ENCODE data around the gene SERP2. TPM values are rescaled to one million over a fixed set of nuclear protein-coding genes. Genes with fewer than 3 reads are reported as not detected.
A peak's percentile ranks its signal among the peaks of the same experiment; 100 is the strongest.

SERP2 gene
- total RNA-seq, 1 donor from 2014 or later: 14.0 TPM

GRCh38 chr13:44331912-44332851 is 41.4 kb upstream of the SERP2 start:
- H3K9me3 Mint-ChIP-seq: peaks cover 8% of the 10 kb centered on the region
- no peak for DNase-seq (ENCODE audit: low read depth, low spot score)
- H3K27ac Mint-ChIP-seq (ENCODE audit: unreplicated experiment): peak overlapping the region; percentile 68
- H3K4me1 Mint-ChIP-seq: peaks cover 11% of the 10 kb centered on the region
- no peaks in the 10 kb centered on the region for H3K36me3 Mint-ChIP-seq (ENCODE audit: low read depth)
- TF ChIP-seq CTCF (conservative IDR thresholded peaks at IDR 0.05): no peak
- no peaks in the 10 kb centered on the region for H3K27me3 Mint-ChIP-seq (ENCODE audit: low read depth)
- H3K4me3 Mint-ChIP-seq: no peak overlapping the region

GRCh38 chr13:44333950-44334655 is 39.5 kb upstream of the SERP2 start:
- H3K4me3 Mint-ChIP-seq: no peak overlapping the region
- H3K4me1 Mint-ChIP-seq: peaks cover 11% of the 10 kb centered on the region
- peak overlapping the region; percentile 30 for H3K27ac Mint-ChIP-seq (ENCODE audit: unreplicated experiment)
- no peaks in the 10 kb centered on the region for H3K36me3 Mint-ChIP-seq (ENCODE audit: low read depth)
- no peak for TF ChIP-seq CTCF (conservative IDR thresholded peaks at IDR 0.05)
- no peak for DNase-seq (ENCODE audit: low read depth, low spot score)
- H3K9me3 Mint-ChIP-seq: peaks cover 5% of the 10 kb centered on the region
- no peaks in the 10 kb centered on the region for H3K27me3 Mint-ChIP-seq (ENCODE audit: low read depth)

GRCh38 chr13:44334751-44335150 is 38.9 kb upstream of the SERP2 start:
- DNase-seq (ENCODE audit: low read depth, low spot score): no peak
- Mint-ChIP-seq H3K27ac (ENCODE audit: unreplicated experiment) (no peak overlapping the region), H3K27me3 (ENCODE audit: low read depth) (no peaks in the 10 kb centered on the region), H3K9me3 (peaks cover 5% of the 10 kb centered on the region), H3K4me1 (peaks cover 11% of the 10 kb centered on the region), H3K4me3 (no peak overlapping the region), H3K36me3 (ENCODE audit: low read depth) (no peaks in the 10 kb centered on the region)
- TF ChIP-seq CTCF (conservative IDR thresholded peaks at IDR 0.05): no peak

- Mint-ChIP-seq H3K36me3 (ENCODE audit: low read depth) (no peaks in the 10 kb centered on the region), H3K4me3 (no peak overlapping the region), H3K27me3 (ENCODE audit: low read depth) (no peaks in the 10 kb centered on the region), H3K4me1 (peaks cover 4% of the 10 kb centered on the region), H3K27ac (ENCODE audit: unreplicated experiment) (no peak overlapping the region), H3K9me3 (peaks cover 5% of the 10 kb centered on the region)
- no peak for DNase-seq (ENCODE audit: low read depth, low spot score)
- TF ChIP-seq CTCF (conservative IDR thresholded peaks at IDR 0.05): no peak
Observed at GRCh38 chr13:44336934-44337333, 36.7 kb upstream of the SERP2 start.

- no peaks in the 10 kb centered on the region for H3K36me3 Mint-ChIP-seq (ENCODE audit: low read depth)
- TF ChIP-seq CTCF (conservative IDR thresholded peaks at IDR 0.05): no peak
- H3K4me1 Mint-ChIP-seq: no peaks in the 10 kb centered on the region
- no peaks in the 10 kb centered on the region for H3K27me3 Mint-ChIP-seq (ENCODE audit: low read depth)
- DNase-seq (ENCODE audit: low read depth, low spot score): no peak
- peaks cover 5% of the 10 kb centered on the region for H3K9me3 Mint-ChIP-seq
- H3K4me3 Mint-ChIP-seq: no peak overlapping the region
- H3K27ac Mint-ChIP-seq (ENCODE audit: unreplicated experiment): no peak overlapping the region
Observed at GRCh38 chr13:44337581-44337980, 36.0 kb upstream of the SERP2 start.

All from neural crest cell (in vitro differentiated cells).